HK-2 (cell line): Measurements from ENCODE around the gene TMEM236.

ENCODE experiments used
- DNase-seq: peaks from one replicate; pipeline ENCODE4 v3.0.0-alpha.2; 2018; ENCODE audit not compliant: unreplicated experiment

The TMEM236 gene

DNA sequence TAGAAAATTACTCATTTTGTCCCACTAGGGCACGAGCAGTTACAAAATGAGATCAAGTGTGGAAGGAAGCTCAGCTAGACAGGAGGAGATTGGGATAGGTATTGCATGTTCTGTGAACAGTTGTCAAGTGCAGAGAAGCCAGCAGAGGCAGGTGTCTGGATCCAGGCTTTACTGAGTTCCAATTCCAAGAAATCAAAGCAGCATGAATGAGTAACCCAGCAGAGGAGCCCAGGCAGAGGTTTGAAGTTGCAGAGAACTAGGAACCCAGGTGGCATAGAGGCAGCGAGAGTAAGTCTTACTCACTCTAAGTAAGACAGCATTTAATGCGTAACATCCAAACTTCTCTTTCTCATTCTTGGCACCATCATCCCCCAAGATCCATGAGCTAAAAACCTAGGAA, 68.9 kb downstream of the TMEM236 start:
- no peak for DNase-seq

DNA sequence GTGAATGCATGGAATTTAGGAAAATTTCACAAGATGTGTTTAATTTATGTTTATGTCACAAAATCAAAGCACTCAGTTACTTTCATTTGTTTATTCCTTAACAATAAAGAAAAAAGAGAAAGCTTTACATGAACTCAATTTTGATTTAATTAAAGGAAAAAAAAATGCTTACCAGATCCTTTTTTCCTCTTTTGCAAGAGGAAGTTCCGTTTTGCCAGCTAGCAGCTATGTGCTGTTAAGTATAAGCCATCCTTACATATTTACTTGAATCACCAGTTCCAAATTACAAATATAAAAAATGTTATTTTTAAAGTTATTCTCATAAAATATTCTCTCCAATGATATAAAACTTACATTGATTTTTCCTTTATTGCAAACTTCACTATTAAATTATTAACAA, 69.9 kb downstream of the TMEM236 start:
- no peak for DNase-seq

GRCh38 chr10:17831341-17831740, 79.3 kb downstream of the TMEM236 start:
- no peak for DNase-seq

DNA sequence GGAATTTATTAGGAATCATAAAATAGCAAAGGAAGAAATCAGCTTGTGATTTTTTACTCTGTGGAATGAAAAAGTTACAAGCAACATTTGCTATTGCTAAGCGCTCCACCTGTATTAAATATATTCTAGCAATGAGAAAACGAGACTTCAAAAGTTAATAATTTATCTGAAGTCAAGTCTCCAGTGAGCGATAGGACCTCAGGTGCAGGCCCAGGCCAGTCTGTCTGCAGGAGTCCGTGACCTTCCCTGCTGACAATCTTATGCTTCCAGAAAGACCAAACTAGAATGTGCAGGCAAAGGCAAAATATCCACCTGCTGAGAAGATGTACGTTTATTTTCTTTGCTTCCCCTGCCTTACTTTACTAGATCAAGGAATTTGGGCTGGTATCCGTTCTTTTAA, 79.9 kb downstream of the TMEM236 start:
- no peak for DNase-seq

DNA sequence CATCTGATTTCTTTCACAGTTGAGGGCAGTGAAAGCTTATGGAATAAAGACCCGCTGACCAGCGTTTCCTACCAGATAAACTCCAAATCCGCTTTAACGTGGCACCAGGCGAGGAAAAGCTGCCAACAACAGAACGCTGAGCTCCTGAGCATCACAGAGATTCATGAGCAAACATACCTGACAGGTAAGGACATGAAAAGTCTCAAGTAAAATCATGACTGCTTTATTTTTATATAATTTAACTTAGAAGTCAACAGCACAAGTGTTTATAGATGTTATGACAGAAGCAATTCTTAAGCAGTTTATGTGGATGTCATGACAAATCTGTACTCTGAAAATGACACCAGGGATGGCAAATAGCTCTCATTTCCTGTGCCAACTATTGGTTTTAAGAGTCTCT, 81.7 kb downstream of the TMEM236 start:
- DNase-seq: no peak

- DNase-seq: peak; percentile 59
Measured at GRCh38 chr10:17835688-17836087, 83.7 kb downstream of the TMEM236 start.

DNA sequence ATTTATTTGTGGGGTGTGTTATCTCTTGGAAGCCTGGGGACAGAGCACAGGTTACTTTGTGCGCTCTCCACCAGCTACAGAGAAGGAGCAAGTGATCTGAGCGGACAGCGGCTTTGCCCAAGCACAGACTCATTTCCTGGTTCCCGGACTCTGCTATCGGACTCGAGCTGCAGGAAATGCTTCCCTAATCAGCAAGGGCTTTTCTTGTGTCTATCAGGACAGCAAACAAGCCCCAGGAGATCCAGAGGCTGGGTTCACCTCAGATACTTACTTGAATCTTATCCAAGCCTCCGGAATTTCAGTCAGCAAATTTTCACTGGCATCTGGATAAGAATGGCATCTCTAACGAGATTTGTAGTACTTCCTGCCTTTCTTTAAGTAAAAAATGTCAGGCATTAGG, 84.9 kb downstream of the TMEM236 start:
- peak; percentile 13 for DNase-seq

DNA sequence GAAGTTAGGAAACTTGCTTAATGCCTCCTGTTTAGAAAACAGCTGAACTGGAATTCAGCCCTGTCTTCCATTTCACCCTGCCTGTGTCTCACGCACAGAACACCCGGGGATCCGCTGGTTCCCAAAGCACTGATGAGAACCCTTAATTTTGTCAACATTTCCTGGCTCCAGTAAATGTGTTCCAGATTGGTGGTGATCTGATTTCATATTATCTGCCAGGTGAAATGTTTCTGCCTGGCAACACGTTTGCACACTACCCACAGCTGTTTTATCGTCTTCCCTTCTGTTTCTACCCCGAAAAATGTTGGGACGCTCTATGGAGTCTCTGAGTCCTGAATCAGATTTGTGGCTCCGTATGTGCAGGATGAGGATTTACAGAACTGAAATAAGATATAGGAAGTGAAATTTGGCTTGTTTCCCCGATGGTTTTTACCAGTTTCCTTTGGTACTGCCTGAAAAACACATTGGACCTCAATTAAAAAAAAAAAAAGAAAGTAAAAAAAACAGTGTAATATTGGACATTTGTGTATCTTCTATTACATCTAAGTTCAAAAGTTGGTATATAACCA, 86.2 kb downstream of the TMEM236 start:
- no peak for DNase-seq

DNA sequence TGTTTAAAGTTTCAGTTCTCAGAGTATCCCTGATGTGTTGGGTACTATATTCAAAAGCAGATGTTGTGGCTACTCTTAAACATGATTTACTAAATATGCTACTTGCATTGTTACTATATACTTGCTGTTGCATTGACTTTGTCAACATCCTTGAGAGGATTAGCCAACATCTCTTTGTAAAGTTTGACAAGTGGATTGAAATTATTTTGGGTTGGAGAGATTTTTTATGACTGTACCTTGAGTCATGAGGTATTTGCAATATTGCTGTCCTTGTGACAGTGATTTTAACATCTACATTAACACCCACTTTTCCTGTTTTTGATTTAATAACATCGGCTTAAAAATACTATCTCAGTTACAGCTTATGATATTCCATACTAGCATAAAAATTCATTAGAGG, 89.0 kb downstream of the TMEM236 start:
- DNase-seq: no peak

- no peak for DNase-seq
Measured at GRCh38 chr10:17842641-17843040, 90.6 kb downstream of the TMEM236 start.

- no peak for DNase-seq
Measured at GRCh38 chr10:17847585-17848296, 95.7 kb downstream of the TMEM236 start.

DNA sequence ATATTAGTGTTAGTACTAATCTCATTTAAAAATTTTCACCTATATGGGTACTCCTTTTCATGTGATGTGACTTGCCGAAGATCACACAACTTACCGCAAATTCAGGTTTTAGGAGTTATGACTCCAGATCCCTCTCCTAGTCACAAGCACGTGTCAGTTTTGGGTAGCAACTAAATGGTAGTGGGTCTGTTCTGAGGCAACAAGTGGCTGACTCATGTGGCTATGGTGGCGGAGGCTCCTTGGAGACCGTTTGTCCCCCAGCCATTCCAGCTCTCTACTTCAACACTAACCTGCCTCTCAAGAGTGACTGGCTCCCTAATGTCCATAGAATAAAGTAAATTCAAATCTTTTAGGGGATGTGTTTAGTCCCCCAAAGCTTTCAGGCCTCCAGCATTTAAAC, 96.6 kb downstream of the TMEM236 start:
- DNase-seq: no peak
